ENCODE measurements around the gene CRLF2. TPM values are rescaled to one million over a fixed set of nuclear protein-coding genes. Genes with fewer than 3 reads are reported as not detected.

Gene CRLF2
- total and polyA plus RNA-seq, 10 of the 15 experiments (the other 5 are each of a cell fraction or from before 2014, with no cell fraction given): 2.7 to 7.2 (median 4.5) TPM

DNA sequence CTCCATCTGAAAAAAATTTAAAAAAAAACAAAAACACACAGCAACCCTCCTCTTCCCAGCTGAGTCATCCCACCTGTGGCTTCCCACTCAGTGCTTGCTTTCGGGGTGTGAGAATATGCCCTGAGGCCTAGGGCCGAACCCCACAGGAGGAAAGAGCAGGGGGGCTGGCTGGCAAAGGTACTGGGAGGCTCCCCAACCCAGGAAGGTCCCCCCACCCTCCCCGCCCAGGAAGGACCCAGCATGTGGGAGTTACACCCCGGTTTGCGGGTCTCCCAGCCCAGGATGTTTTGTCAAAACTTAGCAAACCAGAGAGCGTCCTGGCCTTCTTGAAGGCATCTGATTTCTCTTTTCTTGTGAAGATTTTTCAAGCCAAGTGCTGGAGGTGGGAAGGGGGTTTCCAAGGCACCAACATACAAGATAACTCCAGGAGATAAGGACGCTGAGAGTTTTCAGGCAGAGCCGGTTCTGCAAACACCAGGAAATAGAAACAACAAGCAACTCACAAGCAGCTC lies 30.5 kb upstream of the CRLF2 start:
- Histone ChIP-seq H3K9me3 (replicated peaks; ENCODE audit: control insufficient read depth, insufficient read depth, low read length) (no peaks in the 10 kb centered on the region; the same call in 2 of the 3 replicates), H3K27ac (ENCODE audit: control insufficient read depth, insufficient read depth) (peak overlapping the region; percentile 60), H3K4me2 (ENCODE audit: control insufficient read depth, insufficient read depth) (peak overlapping the region; percentile 35), H3K36me3 (ENCODE audit: control insufficient read depth in 2 of 2, insufficient read depth in 2 of 2, low read length in 1 of 2) (no peaks in the 10 kb centered on the region), H3K79me2 (ENCODE audit: control insufficient read depth, insufficient read depth, low read length) (no peaks in the 10 kb centered on the region), H3K4me3 (no peak overlapping the region), H3K27me3 (replicated peaks in 1 of 2; ENCODE audit: control insufficient read depth in 2 of 2, insufficient read depth in 2 of 2, low read length in 1 of 2) (no peaks in the 10 kb centered on the region), H3K9ac (ENCODE audit: control insufficient read depth, insufficient read depth, low read length) (no peak overlapping the region), H3K4me1 (ENCODE audit: control insufficient read depth, insufficient read depth, low read length) (peaks cover 8% of the 10 kb centered on the region; the same call in 1 of the 2 replicates), H2AFZ (ENCODE audit: control insufficient read depth, low read depth, low read length) (no peak overlapping the region), H4K20me1 (ENCODE audit: control insufficient read depth, insufficient read depth) (no peaks in the 10 kb centered on the region)
- intact Hi-C loops (cut with micrococcal nuclease; ENCODE audit: unreplicated experiment): loop anchor here (5.0 to 10.0 kb wide), 2 partner anchors 86 to 928 kb away; partner anchors contain the start of gene GTPBP6
- ChIA-PET POLR2A (no interaction called here), RAD21 (ENCODE audit: unreplicated experiment) (no interaction called here), CTCF (no interaction called here), SMC1A (ENCODE audit: uncharacterized antibody, unreplicated experiment) (no interaction called here)
- DNase-seq (ENCODE audit: low read depth, low spot score) (peak; percentile 51), FAIRE-seq (no peak), ATAC-seq (peak; percentile 58)
- in situ Hi-C loops (cut with MboI): no loop called here
- BruUV-seq (replicated peaks): no TSS peak
- 25% methylated on average over 8 of the region's 8 CpGs for WGBS (ENCODE audit: insufficient coverage, insufficient replicate concordance, low lambda C conversion rate, missing lambda C conversion rate)
- TF ChIP-seq, protein P1, sequence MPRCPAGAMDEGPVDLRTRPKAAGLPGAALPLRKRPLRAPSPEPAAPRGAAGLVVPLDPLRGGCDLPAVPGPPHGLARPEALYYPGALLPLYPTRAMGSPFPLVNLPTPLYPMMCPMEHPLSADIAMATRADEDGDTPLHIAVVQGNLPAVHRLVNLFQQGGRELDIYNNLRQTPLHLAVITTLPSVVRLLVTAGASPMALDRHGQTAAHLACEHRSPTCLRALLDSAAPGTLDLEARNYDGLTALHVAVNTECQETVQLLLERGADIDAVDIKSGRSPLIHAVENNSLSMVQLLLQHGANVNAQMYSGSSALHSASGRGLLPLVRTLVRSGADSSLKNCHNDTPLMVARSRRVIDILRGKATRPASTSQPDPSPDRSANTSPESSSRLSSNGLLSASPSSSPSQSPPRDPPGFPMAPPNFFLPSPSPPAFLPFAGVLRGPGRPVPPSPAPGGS (IDR thresholded peaks at IDR 0.05; ENCODE audit: borderline replicate concordance, insufficient read depth, low read depth, low read length, poor library complexity, severe bottlenecking): peak; percentile 52
- TF ChIP-seq TCF3 (IDR thresholded peaks at IDR 0.05; ENCODE audit: borderline replicate concordance, insufficient read depth, low read depth, low read length): 0 out of 2 replicates have a peak, but pooled peaks have one; percentile 53
- TF ChIP-seq SP1 (IDR thresholded peaks at IDR 0.05; ENCODE audit: low read depth, low read length): peak; percentile 33
- TF ChIP-seq ZNF687 (IDR thresholded peaks at IDR 0.05): 0 out of 2 replicates have a peak, but pooled peaks have one; percentile 22
- TF ChIP-seq STAT1 (conservative IDR thresholded peaks at IDR 0.05): no peak
- no peak for TF ChIP-seq EZH2 (IDR thresholded peaks at IDR 0.05; ENCODE audit: borderline replicate concordance, control insufficient read depth, low read depth, low read length)
- no peak for TF ChIP-seq BCLAF1 (IDR thresholded peaks at IDR 0.05)
- TF ChIP-seq RUNX3 (IDR thresholded peaks at IDR 0.05; ENCODE audit: low read length): peak; percentile 64
- TF ChIP-seq FOXM1 (IDR thresholded peaks at IDR 0.05; ENCODE audit: low read depth, low read length): 0 out of 2 replicates have a peak, but pooled peaks have one; percentile 42
- TF ChIP-seq EGR1 (IDR thresholded peaks at IDR 0.05; ENCODE audit: borderline replicate concordance in 1 of 2, low read depth in 2 of 2, low read length in 2 of 2): 0 out of 3 replicates have a peak, but pooled peaks of 1 of the 2 experiments have one; percentile 36
- peak; percentile 74; the same call in 1 of the 2 replicates for TF ChIP-seq EED (IDR thresholded peaks at IDR 0.05; ENCODE audit: low read depth)
- TF ChIP-seq TCF12 (IDR thresholded peaks at IDR 0.05; ENCODE audit: low read depth, low read length): peak; percentile 65; the same call in 1 of the 2 replicates
- TF ChIP-seq RFX5 (IDR thresholded peaks at IDR 0.05; ENCODE audit: low read depth, low read length): no peak
- TF ChIP-seq ATF2 (IDR thresholded peaks at IDR 0.05; ENCODE audit: low read length): 0 out of 2 replicates have a peak, but pooled peaks have one; percentile 22

Data from GM12878 (cell line).